GM18499 (cell line): ENCODE results near the gene PTPN13.
"Not testable (repeated sequence)": the region's sequence is repeated elsewhere in the genome, so short reads cannot be mapped to it uniquely, and the experiment has no call there.

Experiments used
- ATAC-seq: cut with Tn5 transposase; IDR thresholded peaks from one replicate; pipeline ENCODE4 v1.9.1; 2021; ENCODE audit warnings: moderate number of reproducible peaks; ENCODE audit not compliant: insufficient read depth, unreplicated experiment

Gene PTPN13

DNA sequence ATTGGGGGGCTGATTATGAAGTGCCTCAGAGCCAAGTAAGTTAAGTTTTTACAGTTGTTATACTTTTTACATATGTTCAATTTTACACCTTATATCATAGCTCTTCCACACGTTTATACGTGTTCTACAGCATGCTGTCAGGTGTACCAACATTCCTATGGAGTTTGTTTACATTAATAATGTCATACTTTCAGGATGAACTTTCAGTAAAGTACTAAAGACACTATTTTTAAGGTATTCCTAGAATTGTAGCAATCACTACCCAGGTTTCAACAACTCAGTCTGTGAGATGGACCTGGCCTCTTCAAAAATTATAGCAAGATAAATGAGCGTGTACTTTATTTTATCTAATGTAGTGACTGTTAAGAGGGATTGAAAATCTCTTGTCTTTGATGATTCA lies 92.6 kb downstream of the PTPN13 start:
- ATAC-seq, result no peak

DNA sequence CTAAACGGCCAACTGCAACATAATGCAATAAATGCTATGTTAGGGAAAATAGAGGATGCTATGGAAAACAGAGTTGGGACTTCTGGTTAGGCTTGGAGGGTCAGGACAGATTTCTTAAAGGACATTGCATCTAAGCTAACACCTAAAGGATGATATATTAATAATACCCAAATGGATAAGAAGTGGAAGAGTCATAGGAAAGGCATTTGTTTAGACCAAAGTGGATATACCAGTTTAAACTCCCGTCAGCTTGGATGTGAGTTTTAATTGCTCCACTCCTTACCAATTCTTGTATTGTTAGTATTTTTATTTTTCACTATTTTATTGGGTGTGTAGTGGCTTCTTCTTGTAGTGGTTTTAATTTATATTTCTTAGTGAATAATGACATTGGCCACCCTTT lies 93.9 kb downstream of the PTPN13 start:
- no peak for ATAC-seq

DNA sequence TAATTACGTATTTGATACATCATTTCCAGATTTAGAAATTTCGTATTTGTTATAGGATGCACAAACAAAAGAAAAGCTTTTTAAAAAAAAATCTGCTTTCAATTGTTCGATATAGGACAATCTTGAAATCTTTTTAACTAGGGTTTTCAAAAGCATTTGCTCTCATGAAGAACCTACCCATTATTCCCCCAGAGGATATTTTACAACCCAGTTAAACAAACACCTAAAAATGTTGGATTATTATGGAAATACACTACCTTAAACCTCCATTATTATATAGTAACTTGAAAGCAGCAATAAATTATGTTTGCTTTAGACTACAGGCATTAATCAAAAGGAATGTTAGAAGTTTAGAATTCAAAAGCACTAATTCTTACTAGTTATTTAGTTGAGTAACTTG lies 110.5 kb downstream of the PTPN13 start:
- ATAC-seq, result no peak

DNA sequence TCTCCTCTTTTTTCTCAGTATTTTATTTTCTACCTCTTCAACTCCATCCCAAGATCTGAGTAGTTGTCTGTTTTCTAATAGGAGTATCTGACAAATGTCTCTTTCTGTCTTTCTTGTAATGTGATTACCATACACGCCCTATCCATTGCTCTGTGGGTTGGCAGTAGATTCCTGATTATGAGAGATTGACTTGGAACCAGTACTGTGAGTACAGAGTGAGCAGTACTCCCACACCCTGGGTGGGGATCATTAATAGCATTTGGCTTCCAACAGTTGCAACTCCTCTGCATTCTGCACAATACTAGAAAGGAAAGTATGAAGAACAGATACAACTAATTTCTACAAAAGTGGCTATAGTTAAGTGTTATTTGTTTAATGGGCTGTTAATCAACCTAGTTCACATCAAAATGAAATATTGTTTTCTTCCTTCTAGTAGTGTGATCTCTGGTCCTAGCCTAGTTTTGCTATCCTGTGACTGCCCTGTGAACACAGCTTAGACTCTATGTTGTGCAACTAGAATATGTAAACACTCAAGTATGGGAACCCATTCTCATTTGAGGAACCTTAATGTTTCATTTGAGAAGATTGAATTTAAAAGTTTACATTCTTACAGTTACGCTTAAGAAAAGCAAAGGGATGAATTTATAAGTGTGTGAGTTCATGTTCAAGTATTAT lies 112.9 kb downstream of the PTPN13 start:
- ATAC-seq, result no peak

- ATAC-seq, result no peak
Observed at GRCh38 chr4:86717651-86718050, 123.5 kb downstream of the PTPN13 start.

DNA sequence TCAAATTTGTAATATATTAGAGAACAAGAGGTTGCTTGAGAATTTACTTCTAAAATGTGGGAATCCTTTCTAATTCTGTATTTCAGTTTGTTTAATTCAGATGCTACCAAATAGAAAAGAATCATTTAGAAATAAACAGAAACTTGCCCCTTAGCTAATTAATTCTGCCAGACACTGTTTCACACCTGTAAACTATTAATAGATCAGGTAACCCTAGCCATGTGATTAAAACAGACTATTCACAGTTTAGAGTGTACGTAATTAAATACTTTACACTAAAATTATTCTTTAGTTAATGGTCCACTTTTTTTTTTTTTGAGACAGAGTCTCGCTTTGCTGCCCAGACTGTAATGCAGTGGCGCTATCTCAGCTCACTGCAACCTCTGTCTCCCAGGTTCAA lies 124.0 kb downstream of the PTPN13 start:
- ATAC-seq, result no peak

GRCh38 chr4:86719149-86719548 lies 125.0 kb downstream of the PTPN13 start:
- ATAC-seq, result not testable (repeated sequence)

DNA sequence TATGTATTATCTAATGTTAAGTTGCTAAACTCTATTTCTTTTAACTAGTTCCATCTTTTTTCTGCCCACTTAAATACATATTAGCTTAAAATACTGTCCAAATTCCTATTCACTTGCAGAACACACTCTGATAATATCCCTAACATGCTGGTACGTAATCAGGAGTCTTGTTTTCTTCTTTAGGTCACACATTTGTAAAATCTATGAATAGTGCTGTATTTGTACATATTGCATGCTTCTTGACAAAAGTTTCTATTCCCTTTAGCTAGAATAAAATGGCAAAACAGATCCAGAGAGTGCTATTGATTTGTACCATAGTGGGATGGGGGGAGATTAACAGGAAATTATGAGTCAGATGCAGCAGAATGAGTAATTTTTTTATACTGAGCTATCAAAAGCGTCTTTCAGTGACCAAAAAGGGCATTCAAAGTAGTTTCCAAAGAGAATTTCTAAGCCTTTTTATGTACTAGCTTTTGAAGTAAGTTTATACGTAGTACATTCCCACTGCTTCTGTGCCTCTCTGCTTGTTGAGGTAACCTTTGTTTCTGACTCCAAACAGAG lies 126.5 kb downstream of the PTPN13 start:
- no peak for ATAC-seq

- ATAC-seq, result no peak
Observed at GRCh38 chr4:86721412-86721811, 127.3 kb downstream of the PTPN13 start.

DNA sequence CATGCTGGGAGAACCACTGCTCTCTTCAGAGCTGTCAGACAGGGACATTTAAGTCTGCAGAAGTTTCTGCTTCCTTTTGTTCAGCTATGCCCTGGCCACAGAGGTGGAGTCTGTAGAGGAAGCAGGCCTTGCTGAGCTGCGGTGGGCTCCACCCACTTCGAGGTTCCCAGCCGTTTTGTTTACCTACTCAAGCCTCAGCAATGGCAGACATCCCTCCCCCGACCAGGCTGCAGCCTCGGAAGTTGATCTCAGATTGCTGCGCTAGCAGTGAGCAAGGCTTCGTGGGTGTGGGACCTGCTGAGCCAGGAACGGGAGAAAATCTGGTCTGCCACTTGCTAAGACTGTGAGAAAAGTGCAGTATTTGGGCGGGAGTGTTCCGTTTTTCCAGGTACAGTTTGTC lies 136.2 kb downstream of the PTPN13 start:
- ATAC-seq, result no peak

DNA sequence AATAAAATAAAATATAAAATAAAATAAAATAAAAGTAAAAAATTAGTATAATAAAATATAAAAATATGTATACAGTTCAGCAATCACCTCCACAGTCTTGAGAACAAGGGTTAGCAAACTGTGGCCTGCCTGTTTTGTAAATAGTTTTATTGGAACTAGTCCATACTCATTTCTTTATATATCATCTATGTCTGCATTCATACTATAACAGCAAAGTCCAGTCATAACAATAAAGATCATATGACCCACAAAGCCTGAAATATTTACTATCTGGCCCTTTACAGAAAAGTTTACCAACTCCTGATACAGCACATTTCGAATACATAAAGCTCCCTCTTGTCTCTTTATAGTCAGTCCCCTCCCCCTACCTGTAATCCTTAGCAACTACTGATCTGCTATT lies 143.1 kb downstream of the PTPN13 start:
- ATAC-seq, result no peak

GRCh38 chr4:86741846-86742245 lies 147.7 kb downstream of the PTPN13 start:
- ATAC-seq, result no peak

- no peak for ATAC-seq
Observed at GRCh38 chr4:86744570-86744969, 150.5 kb downstream of the PTPN13 start.

GRCh38 chr4:86749121-86749520 lies 155.0 kb downstream of the PTPN13 start:
- ATAC-seq, result no peak

- ATAC-seq, result no peak
Observed at GRCh38 chr4:86755388-86755787, 161.3 kb downstream of the PTPN13 start.

DNA sequence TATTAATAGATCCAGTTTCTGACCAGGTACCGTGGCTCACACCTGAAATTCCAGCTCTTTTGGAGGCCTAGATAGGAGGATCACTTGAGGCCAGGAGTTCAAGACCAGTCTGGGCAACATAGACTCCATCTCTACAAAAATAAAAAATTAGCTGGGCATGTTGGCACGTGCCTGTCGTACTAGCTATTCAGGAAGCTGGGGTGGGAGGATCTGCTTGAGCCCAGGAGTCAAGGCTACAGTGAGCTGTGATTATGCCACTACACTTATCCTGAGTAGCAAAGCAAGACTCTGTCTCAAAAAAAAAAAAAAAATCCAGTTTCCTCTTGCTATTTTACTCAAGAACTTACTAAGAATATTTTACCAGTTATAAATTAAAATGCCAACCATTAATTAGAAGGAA lies 163.4 kb downstream of the PTPN13 start:
- no peak for ATAC-seq

DNA sequence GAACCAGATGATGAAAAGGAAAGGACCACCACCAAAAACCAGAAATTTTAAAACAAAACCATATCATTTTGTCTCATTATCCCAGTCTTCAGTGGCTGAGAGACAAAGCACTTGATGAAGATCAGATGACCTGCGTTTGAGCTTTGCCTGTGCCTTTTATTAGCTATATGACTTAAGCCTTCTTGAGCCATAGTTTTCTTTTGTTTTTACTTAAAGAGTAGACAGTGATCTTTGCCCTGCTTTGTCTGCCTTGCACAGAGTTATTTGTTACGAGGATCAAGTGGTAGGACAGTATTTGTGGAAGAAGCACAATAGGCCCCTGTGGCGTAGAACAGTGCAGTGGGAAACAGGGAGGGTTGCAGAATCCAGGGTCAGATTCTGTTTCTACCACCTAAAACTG lies 165.2 kb downstream of the PTPN13 start:
- no peak for ATAC-seq

GRCh38 chr4:86762649-86763048 lies 168.5 kb downstream of the PTPN13 start:
- ATAC-seq, result no peak

GRCh38 chr4:86769794-86770193 lies 175.7 kb downstream of the PTPN13 start:
- ATAC-seq, result no peak

GRCh38 chr4:86771141-86771540 lies 177.0 kb downstream of the PTPN13 start:
- no peak for ATAC-seq

DNA sequence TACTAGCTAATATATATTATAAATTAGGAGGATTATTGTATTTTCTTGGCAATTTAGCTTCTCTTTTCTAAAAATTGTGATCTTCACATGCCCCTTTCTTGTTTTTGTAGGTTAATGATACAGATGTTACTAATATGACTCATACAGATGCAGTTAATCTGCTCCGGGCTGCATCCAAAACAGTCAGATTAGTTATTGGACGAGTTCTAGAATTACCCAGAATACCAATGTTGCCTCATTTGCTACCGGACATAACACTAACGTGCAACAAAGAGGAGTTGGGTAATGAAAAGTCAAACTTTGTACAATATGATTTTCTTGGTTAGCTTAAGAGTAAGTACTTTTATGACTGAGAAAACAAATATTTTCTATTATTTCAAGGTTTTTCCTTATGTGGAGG lies 180.9 kb downstream of the PTPN13 start:
- no peak for ATAC-seq

DNA sequence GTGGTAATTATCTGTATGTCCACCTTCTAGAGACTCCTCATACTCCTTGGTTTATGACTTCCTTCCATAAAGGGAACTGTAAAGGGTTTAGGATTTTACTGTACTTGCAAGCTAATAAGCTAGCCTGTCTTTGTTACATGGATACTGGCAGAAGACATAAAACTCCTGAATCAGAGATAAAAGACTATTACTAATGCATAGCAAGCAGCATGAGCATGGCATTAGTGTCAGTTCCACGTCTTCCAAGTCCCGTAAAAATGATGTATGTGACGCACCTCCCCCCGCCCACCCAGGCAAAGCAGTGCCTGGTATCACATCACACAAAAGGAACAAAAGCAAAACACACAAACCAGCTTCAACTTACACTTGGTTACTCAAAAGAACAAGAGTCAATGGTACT lies 184.1 kb downstream of the PTPN13 start:
- ATAC-seq, result no peak
